Measurements from ENCODE around the gene SLC25A34.

DNA sequence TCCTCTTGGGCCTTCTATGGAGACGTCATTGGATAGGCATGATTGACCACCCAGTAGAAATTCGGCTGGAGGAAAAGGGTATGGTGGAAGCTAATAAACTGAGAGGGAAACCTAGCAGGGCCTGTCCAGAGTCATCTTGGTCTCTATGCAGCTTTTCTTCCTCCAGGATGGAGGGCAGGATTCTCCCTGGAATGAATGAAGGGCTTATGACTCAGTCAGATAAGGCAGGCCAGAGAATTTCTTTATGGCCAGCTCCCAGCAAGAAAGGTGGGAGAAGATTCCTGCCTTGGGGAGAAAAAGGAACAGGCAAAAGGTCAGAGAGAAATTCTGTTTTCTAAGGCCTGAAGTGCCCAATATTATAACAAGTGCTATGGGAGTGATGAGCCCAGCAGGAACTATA is 39.6 kb downstream of the SLC25A34 start:
- TF ChIP-seq CTCF (IDR thresholded peaks at IDR 0.05) (no peak), POLR2A (IDR thresholded peaks at IDR 0.05) (no peak), EP300 (IDR thresholded peaks at IDR 0.05; ENCODE audit: low read depth) (no peak)
